Measurements from ENCODE around the gene CLDN18.

The CLDN18 gene

DNA sequence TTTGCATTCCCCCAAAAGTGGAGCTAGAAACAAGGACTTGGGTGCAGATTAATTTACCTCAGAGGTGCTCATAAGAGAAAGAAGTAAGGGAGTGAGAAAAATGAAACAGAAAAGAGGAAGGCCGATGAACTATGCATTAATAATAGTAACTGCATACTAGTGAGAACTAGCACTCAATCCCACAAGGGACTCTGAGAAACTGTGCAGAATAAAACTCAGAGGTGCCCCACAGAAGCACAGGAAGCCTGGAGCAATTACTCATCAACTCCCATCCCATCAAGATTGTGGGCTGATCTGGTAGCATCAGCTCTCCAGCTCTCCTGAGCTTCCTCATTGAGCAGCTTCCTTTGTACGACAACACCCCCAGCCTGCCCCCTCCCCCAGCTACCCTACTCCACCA lies 50.8 kb downstream of the CLDN18 start:
- no peak for DNase-seq

DNA sequence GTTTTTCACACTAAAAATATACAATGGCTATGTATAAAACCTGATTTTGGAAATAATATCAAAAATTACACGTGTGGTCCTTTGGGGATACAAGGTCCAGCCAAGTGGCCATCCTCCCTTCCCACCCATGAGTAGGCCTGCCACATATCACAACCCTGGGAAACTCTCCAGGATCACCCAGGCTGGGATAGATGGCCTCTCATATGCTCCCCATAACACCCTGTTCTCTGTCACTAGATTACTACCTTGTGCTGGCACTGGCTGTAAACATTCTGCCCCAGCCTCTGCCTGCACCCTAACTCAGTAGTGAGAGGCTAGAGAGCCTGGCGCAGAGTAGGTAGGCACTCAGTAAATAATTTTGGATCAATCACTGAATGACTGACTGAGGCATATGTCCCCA lies 52.1 kb downstream of the CLDN18 start:
- DNase-seq: no peak

DNA sequence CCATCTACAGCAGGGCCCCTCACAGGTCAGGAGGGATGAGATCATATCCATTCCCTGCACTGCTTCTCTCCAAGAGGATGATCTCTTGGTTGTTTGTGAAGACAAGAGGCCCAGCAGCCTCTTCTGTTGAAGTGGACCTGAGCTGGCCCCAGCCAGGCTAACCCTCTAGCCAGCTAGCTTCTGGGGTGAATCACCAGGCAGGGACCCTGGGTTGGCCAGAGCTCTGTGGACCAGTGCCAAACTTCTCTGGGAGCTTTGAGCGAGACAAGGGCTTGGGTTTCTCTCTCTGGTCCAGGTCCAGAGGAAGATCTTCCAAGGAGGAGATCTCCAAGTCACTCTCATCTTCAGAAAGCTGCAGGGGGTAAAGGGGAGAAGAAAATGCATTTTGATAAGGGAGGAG lies 52.7 kb downstream of the CLDN18 start:
- DNase-seq: no peak

DNA sequence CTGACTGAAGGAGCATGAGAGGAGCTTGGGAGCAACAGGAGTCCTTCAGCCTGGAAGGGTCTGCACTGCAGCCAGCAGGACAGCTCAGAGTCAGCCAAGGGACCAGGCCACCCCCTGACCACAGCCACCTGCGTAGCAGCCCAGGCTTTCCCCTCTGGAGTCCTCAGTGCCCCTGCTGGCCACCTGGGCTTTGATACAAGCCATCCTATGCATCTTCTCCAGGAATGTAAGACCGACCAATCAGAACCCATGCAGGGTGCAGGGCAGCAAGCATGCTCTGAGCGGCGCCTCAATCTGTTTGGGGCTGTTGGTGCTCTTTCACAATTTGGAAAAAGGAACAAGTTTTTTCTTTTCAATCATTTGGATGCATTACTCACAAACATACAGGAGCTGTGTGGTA lies 53.5 kb downstream of the CLDN18 start:
- no peak for DNase-seq

DNA sequence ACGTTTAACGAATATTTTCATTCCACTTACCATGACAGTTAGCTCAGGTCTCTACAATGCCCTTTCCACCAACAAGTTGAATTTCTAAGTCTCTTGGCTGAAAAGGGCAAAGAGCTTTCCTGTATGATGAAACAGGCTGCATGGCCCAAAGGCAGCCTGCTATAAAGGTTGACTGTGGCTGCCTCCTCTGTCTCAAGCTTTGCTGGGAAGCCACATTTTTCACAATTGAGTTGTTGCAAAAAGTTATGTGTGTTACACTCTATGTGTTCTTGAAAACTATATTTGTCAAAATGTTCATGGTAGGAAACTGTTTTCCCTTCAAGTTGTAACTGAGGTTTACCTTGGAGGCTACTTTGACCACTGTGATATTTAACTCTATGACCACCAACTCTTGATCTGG lies 56.0 kb downstream of the CLDN18 start:
- DNase-seq: no peak

DNA sequence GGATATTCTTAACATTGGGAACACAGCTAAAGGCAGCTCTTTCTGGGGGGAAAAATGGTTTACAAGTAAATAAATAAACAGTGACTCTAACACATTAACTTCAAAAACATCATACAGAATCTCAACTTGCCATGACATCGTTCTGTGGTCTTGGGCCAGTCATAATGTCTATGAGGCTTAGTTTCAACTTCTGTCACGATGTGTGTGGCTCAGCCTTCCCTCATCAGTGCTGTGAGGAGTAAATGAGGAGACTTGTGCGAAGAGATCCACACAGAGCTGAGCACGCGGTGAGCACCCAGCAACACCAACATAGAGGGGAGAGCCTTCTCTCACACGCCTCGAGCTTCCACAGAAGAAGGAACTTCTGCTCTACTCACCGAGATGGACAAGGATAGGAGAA lies 56.4 kb downstream of the CLDN18 start:
- no peak for DNase-seq

DNA sequence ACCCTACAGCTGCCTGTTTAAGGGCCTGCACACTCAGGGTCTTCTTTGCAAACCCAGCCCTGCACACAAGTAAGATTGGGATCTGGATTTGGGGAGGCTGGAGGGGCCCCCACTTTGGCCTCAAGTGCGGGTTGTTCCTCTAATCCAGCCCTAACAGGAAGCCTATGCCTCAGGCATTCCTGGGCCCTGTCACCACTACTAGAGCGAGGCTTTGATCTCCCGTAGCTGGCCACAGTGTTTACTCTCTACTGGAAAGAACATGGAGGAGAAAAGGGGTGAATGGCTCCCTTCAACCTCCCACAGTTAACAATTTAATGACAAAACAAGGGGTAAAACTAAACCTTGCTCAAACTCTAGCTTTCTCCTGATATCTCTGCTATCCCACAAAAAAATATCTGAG lies 57.0 kb downstream of the CLDN18 start:
- no peak for DNase-seq

DNA sequence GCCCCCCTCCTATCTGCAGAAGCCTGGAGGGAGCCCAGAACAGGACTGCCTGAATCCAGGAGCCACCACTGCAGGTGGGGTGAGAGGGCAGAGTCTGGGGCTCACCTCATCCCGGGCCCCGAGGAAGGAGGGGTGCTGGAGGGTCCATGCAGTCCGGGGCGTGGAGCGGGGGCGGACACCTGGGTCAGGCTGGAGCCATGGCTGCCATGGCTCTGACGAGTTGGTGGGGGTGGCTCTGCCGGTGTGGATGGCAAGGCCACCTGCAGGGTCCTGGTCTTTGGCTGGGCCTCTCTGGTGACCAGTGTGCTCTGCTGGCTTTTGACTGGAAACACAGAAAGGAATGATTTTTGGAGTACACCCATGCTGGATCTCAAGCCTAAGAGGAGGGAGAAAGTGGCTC lies 58.1 kb downstream of the CLDN18 start:
- peak in 1 of 58 donors; percentile 4 for DNase-seq

DNA sequence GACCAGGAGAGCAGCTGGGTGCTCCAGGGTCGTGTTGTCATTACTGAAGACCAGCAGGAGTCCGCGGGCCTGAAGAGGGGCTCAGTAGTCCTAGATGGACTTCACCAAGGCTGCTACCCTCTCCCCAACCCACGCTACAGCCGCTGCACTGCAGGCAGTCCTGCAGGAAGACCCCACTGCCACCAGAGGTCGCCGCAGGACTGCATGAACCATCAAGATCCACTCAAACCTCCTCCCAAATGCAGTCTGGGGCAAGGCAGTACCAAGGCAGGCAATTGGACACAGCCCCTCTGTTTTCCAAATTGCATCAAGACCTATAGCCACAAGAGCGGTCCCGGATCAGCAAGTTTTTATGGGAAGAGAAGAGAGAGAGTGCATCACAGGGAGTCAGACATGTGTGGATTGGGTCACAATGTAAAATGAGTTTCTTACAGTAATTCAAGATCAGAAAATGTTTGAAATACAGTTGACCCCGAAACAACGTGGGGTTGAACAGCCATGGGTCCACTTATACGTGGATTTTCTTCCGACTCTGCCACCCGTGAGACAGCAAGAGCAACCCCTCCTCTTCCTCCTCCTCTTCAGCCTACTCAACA lies 58.7 kb downstream of the CLDN18 start:
- peak in 55 of 58 donors; percentile 9 to 83 (median 55) for DNase-seq

DNA sequence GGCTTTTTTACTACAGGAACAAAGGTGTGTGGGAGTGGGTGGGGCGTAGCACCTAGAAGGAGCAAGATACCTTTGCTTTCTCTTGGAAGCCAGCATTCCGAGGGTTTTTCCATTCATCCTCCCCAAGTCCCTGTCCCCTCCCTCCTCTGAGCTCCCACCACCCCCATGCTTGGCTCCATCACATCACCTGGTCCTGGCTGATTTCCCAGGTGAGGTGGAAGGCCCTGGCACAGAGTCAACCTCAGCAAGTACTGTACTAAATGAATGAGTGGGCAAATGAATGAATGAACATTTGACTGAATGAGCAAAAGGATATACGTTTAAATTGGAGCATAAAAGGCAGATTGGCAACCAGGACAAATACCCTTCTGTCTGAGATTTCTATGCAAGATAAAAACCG lies 60.0 kb downstream of the CLDN18 start:
- DNase-seq: no peak

DNA sequence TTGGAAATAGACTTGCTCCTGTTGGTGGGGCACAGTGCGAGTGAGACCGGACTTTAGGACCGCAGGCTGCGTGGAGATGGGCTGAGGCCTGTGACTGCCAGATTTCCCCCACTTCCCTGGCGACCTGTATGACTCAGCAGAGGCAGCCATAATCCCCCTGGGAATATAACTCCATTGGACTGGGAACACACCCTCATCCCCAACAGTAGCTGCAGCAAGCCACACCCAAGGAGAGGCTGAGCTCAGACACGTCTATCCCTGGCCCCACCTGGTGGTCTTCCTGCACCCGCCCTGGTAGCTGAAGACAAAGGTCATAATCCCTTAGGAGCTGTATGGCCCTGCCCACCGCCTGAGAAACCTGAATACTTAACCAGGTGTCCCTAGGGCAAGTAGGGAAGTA lies 62.8 kb downstream of the CLDN18 start:
- DNase-seq: no peak

DNA sequence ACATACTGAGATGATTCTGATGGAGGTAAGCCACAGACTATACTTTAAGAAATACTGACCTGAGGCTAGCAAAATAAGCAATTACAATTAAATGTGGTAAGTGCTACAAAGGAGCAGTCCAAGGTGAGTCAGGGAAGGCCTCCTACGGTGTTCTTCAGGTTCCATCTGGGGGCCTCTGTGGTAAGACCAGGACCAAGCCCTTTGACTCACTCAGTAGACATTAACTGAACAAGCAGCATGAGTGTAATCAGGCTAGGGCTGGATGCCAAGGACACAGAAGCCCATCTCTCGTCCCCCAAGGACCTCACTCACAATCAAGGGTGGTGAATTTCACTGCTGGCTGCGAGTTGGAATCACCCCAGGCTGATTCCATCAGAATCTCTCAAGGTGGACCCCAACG lies 68.1 kb downstream of the CLDN18 start:
- DNase-seq: no peak

DNA sequence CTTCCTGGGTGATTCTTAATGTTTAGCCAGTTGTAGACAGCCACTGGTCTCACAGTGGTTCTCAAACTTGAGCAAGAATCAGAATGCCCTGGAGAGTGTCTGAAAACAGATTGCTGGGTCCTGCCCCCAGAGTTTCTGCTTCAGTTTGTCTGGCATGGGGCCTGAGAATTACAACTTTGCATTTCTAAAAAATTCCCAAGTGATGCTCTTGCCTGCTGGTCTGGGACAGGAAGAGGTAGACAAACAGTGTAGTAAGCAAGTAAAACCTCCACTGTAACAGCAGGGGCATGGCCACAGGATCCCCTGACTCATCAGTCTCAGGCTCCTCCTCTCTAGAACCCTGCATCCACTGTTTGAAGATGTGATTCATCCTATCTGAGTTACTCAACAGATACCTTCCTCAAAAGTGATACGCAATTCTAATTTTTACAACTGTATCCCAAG lies 69.0 kb downstream of the CLDN18 start:
- no peak for DNase-seq

DNA sequence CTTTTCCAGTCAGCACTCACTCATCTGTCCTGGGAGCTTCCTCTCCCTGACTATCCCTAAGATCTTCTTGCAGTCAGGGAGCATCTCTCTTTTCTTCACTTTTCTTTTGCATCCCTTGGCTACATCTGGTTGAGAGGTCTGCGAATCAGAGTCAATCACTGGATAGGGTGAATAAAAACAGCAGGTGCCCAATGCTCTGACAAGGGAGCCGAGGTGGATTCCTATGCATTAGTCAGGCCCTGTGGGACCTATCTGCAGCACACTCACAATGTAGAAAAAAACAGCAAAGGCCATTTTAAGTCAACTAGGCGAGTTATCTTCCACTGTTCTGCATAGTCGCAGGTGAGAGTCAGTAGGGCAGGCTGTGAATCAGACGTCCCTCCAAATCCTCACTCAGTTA lies 69.9 kb downstream of the CLDN18 start:
- DNase-seq: no peak

DNA sequence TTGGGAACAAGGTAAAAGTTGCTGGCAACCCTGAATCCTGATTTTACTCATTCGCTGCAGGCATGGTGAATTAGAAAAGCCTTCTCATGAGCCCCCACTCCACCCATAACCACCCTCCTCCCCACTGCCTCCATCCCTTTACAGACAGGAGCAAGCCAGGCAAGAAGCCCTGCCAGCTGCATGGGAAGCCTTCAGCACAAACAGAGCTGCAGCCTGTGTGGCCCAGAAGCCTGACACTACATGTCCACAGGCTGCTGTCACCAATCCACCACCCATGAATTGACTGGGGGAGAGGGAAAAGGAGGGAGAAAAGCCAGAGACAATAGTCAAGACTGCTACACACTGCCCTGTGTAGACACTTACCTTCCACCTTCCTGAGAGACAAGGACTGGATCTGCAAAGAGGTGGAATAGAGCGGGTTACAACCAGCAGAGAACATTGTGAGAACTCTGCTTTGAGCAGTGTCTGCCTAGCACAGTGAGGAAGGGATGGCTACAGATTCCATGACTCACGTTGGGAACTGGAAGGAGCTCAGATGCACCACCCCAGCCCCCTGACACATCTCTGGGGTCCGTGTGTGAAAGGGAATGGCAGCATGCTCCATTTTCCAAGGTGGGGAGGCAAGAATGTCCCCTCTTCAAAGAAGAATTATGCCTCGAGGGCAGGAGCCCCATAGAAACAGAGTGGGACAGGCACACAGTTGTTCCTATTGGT lies 71.6 kb downstream of the CLDN18 start:
- DNase-seq: no peak

DNA sequence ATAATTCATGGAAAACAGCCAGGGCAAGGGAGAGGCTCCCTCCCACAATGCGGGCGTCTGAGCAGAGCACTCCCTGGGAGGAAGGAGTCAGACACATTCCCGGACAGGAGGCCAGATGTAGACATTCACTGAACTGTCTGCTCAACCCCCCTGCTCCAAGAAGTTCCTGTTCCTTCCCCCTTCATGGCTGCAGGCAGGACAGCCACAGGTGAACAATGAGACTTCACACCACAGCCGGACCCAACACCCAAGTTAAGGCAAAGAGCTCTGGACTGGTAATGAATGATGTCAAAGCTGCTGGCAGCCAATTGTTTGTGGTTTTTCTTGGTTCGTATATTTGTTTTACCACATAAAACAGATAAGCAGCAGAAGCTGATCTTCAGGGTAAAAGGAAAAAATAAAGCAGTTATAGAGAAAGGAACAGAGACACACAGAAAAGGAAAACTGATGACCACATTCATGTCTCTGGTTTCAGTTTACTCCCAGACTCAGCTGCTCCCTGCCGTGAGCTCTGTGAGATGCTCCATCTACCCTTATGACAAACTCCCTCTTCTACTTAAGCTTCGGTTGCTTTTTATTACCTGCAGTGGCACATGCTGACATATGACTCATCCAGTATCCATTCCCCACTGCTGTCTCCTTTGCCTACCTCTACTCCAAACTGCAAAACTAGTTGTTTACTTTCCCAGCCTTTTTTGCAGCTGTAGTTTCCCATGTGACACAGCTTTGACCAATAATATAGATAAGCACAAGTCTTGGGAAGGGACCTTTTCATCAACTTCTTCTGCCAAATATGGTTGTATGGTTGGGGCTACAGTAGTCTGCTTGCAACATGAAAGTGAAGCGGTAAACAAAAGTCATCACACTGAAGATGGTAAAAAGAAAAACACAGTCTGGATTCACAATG lies 72.4 kb downstream of the CLDN18 start:
- no peak for DNase-seq

DNA sequence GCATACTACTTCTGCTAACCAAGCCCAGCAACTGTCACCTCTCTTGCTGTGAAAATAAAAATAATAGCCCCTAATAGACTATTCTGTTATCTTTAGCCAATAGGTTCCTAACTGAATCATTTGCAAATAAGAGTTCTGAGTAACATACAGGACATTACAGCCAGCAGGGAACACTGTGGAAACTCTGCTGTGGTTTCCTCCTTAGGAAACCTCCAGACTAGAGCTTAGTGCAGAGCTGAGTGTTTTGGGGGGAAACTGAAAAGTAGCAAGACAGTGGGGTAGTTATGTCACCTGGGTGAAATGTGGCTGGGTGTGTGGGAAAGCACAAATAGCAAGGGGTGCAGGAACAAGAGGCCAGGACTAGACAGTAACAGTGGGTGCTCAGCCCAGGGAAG lies 73.0 kb downstream of the CLDN18 start:
- no peak for DNase-seq

Data from anterior cingulate cortex (tissue), 58 donors.